HEK293 (cell line): ENCODE measurements around the gene ZNF202.

ENCODE experiments used
- RBAK ChIP-seq: fragments of 450-650 bp; formaldehyde crosslinking; IDR thresholded peaks from 2 replicates; pipeline ENCODE4 v1.5.1; 2016; ENCODE audit warnings: missing biosample characterization, missing genetic modification characterization
- SP2 ChIP-seq: fragments of 450-650 bp; formaldehyde crosslinking; IDR thresholded peaks from 2 replicates; pipeline ENCODE4 v1.5.1; 2016; ENCODE audit warnings: missing biosample characterization, missing genetic modification characterization
- ZNF747 ChIP-seq: fragments of 450-650 bp; formaldehyde crosslinking; IDR thresholded peaks from 2 replicates; pipeline ENCODE4 v1.5.1; 2016; ENCODE audit warnings: missing biosample characterization, missing genetic modification characterization
- ZSCAN30 ChIP-seq: fragments of 450-650 bp; IDR thresholded peaks from 2 replicates; pipeline ENCODE4 v1.5.1; 2018; ENCODE audit warnings: missing biosample characterization, mild to moderate bottlenecking, missing genetic modification characterization, moderate library complexity

DNA sequence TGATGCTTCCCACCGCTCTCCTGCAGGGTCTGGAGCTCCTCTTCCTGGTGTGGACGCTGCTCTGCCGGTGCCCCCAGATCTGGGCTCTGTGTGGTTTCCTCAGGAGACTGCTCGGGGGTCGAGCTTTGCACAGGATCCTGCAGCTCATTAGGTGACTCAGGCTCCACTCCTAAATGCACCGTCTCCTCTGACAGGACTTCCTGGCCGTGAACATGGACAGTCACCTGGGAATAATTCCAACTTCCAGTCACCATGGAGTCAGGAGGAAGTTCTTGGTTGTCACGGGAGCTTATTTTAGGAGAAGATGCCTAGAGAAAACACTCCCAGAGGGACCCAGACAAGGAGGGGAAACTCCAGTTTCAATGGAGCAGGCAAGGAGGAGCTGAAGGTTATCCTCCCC is 11.9 kb downstream of the ZNF202 start:
- TF ChIP-seq ZNF747 (tag by site-specific recombination), result no peak
- TF ChIP-seq ZSCAN30 (tag by site-specific recombination), result no peak
- TF ChIP-seq SP2, result no peak
- TF ChIP-seq RBAK (tag by site-specific recombination), result no peak
